ENCODE data around the gene PERM1. TPM values are rescaled to one million over a fixed set of nuclear protein-coding genes. Genes with fewer than 3 reads are reported as not detected.

Gene PERM1
- total RNA-seq, 1 experiment from 2014 or later = 1.5 TPM

DNA sequence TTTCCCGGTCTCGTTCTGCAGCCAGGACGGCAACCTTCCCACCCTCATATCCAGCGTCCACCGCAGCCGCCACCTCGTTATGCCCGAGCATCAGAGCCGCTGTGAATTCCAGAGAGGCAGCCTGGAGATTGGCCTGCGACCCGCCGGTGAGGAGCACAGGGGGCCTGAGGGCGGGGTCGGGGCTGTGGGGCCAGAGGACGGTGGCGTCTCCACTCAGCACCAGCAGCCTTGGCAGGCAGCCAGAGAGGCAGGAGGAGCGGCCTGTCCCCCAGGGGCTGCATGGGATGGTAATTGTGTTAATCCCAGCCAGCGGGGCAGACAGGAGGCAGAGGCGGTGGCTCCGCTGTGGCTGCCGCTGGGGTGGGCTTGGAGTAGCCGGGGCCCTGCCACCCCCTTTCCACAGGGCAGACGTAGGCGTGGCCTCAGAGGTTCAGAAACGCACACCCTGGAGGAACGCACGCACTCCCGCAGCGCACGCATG is 46.1 kb downstream of the PERM1 start:
- BruUV-seq (replicated peaks) = no TSS peak
- POLR2A ChIA-PET = no interaction called here
- DNase-seq (ENCODE audit: low read depth, low spot score) = no peak
- intact Hi-C loops (cut with micrococcal nuclease; ENCODE audit: unreplicated experiment) (no loop called here), in situ Hi-C loops (cut with HindIII; ENCODE audit: low pct_unique_long_range_greater_than_20kb, low sequenced_read_pairs) (no loop called here)
- no peak overlapping the region for H3K27ac ChIP-seq (ENCODE audit: low read length)
- TF ChIP-seq TCF7L2 (IDR thresholded peaks at IDR 0.05; ENCODE audit: low read depth, low read length) = no peak
- H3K27me3 ChIP-seq (ENCODE audit: control insufficient read depth, insufficient read depth, low read length) = no peaks in the 10 kb centered on the region
- H3K36me3 ChIP-seq (ENCODE audit: control insufficient read depth, insufficient read depth, low read length) = no peaks in the 10 kb centered on the region
- no peak overlapping the region for H3K4me3 ChIP-seq (ENCODE audit: low read depth in 2 of 2, low read length in 2 of 2)
- H3K9me3 ChIP-seq (ENCODE audit: control insufficient read depth, insufficient read depth, low read depth, low read length) = no peaks in the 10 kb centered on the region
- no peak for ATAC-seq
- CTCF ChIA-PET = no interaction called here
- peaks cover 55% of the 10 kb centered on the region for H3K4me1 ChIP-seq (ENCODE audit: control insufficient read depth, insufficient read depth, low read length)

GRCh38 chr1:934991-935750 is 46.7 kb downstream of the PERM1 start:
- peaks cover 59% of the 10 kb centered on the region for H3K4me1 ChIP-seq (ENCODE audit: control insufficient read depth, insufficient read depth, low read length)
- in situ Hi-C loops (cut with HindIII; ENCODE audit: low pct_unique_long_range_greater_than_20kb, low sequenced_read_pairs) = no loop called here
- intact Hi-C loops (cut with micrococcal nuclease; ENCODE audit: unreplicated experiment) = no loop called here
- no peaks in the 10 kb centered on the region for H3K36me3 ChIP-seq (ENCODE audit: control insufficient read depth, insufficient read depth, low read length)
- H3K9me3 ChIP-seq (ENCODE audit: control insufficient read depth, insufficient read depth, low read depth, low read length) = no peaks in the 10 kb centered on the region
- H3K27me3 ChIP-seq (ENCODE audit: control insufficient read depth, insufficient read depth, low read length) = no peaks in the 10 kb centered on the region
- no peak overlapping the region for H3K27ac ChIP-seq (ENCODE audit: low read length)
- no peak for TF ChIP-seq CTCF (IDR thresholded peaks at IDR 0.05)
- TF ChIP-seq TCF7L2 (IDR thresholded peaks at IDR 0.05; ENCODE audit: low read depth, low read length) = no peak
- TF ChIP-seq POLR2AphosphoS5 (IDR thresholded peaks at IDR 0.05; ENCODE audit: low read depth, low read length) = no peak
- POLR2A ChIA-PET = no interaction called here
- H3K4me3 ChIP-seq (ENCODE audit: low read depth in 2 of 2, low read length in 2 of 2) = no peak overlapping the region
- CTCF ChIA-PET = no interaction called here
- DNase-seq (ENCODE audit: low read depth, low spot score) (no peak), ATAC-seq (no peak)
- no TSS peak for BruUV-seq (replicated peaks)

GRCh38 chr1:933603-933940 is 48.3 kb downstream of the PERM1 start:
- H3K27me3 ChIP-seq (ENCODE audit: control insufficient read depth, insufficient read depth, low read length) = no peaks in the 10 kb centered on the region
- peaks cover 51% of the 10 kb centered on the region for H3K4me1 ChIP-seq (ENCODE audit: control insufficient read depth, insufficient read depth, low read length)
- no peaks in the 10 kb centered on the region for H3K9me3 ChIP-seq (ENCODE audit: control insufficient read depth, insufficient read depth, low read depth, low read length)
- TF ChIP-seq REST (IDR thresholded peaks at IDR 0.05; ENCODE audit: insufficient read depth in 1 of 2, low read depth in 2 of 2, low read length in 1 of 2) (no peak), CTCF (IDR thresholded peaks at IDR 0.05) (no peak), SIN3A (IDR thresholded peaks at IDR 0.05; ENCODE audit: borderline replicate concordance, insufficient read depth, low read depth, low read length) (no peak)
- H3K4me3 ChIP-seq (ENCODE audit: low read depth in 2 of 2, low read length in 2 of 2) = no peak overlapping the region
- no peaks in the 10 kb centered on the region for H3K36me3 ChIP-seq (ENCODE audit: control insufficient read depth, insufficient read depth, low read length)
- H3K27ac ChIP-seq (ENCODE audit: low read length) = no peak overlapping the region
- intact Hi-C loops (cut with micrococcal nuclease; ENCODE audit: unreplicated experiment) (no loop called here), in situ Hi-C loops (cut with HindIII; ENCODE audit: low pct_unique_long_range_greater_than_20kb, low sequenced_read_pairs) (no loop called here)
- BruUV-seq (replicated peaks) = no TSS peak
- ATAC-seq (no peak), DNase-seq (ENCODE audit: low read depth, low spot score) (no peak)
- ChIA-PET POLR2A (interaction anchor here (0.7 kb wide), 2 partner anchors 25 to 38 kb away, joined by 3 to 12 read pairs; partner anchors contain the start of gene NOC2L), CTCF (no interaction called here)

All from Panc1 (cell line).